Islet precursor cell (in vitro differentiated cells): Measurements from ENCODE around the gene TMEM233.

Experiments
- DNase-seq: peaks from one replicate; pipeline ENCODE4 v3.0.0-alpha.2; 2018

The TMEM233 gene

GRCh38 chr12:119682639-119683252 is 89.2 kb downstream of the TMEM233 start:
- no peak for DNase-seq

- DNase-seq: no peak
Measured at GRCh38 chr12:119683413-119683812, 89.8 kb downstream of the TMEM233 start.

- no peak for DNase-seq
Measured at GRCh38 chr12:119683816-119684215, 90.2 kb downstream of the TMEM233 start.

GRCh38 chr12:119684711-119685369 is 91.3 kb downstream of the TMEM233 start:
- no peak for DNase-seq

- no peak for DNase-seq
Measured at GRCh38 chr12:119685375-119685774, 91.8 kb downstream of the TMEM233 start.

- DNase-seq: no peak
Measured at GRCh38 chr12:119686355-119686754, 92.8 kb downstream of the TMEM233 start.

- no peak for DNase-seq
Measured at GRCh38 chr12:119686776-119687175, 93.2 kb downstream of the TMEM233 start.

GRCh38 chr12:119687406-119687805 is 93.8 kb downstream of the TMEM233 start:
- DNase-seq: no peak

- no peak for DNase-seq
Measured at GRCh38 chr12:119687879-119688278, 94.3 kb downstream of the TMEM233 start.

GRCh38 chr12:119689935-119690500 is 96.4 kb downstream of the TMEM233 start:
- no peak for DNase-seq

- no peak for DNase-seq
Measured at GRCh38 chr12:119691202-119691810, 97.7 kb downstream of the TMEM233 start.

- DNase-seq: no peak
Measured at GRCh38 chr12:119692410-119692809, 98.8 kb downstream of the TMEM233 start.
